ENCODE data around the gene CDK4.

- TF ChIP-seq CTCF (IDR thresholded peaks at IDR 0.05; ENCODE audit: low read length) (peak; percentile 60), EZH2 (optimal IDR thresholded peaks at IDR 0.05; ENCODE audit: low read depth, low read length) (no peak)
These were observed 7.4 kb upstream of the CDK4 start for GRCh38 chr12:57759360-57759980.
